SK-N-SH (cell line): Measurements from ENCODE around the gene SLC39A3.

Experiments
- FOSL2 ChIP-seq: IDR thresholded peaks from 2 replicates; pipeline ENCODE4 v1.4.0; 2012; ENCODE audit warnings: low read depth, mild to moderate bottlenecking, moderate library complexity, borderline replicate concordance
- FOXM1 ChIP-seq: IDR thresholded peaks from 2 replicates; pipeline ENCODE4 v1.4.0; 2012; ENCODE audit warnings: low read depth, mild to moderate bottlenecking
- JUND ChIP-seq: IDR thresholded peaks from 2 replicates; pipeline ENCODE4 v1.4.0; 2012
- NFIC ChIP-seq: IDR thresholded peaks from 2 replicates; pipeline ENCODE4 v1.4.0; 2012; ENCODE audit warnings: borderline replicate concordance
- POLR2AphosphoS5 ChIP-seq: IDR thresholded peaks from 2 replicates; pipeline ENCODE4 v1.6.1; 2012; ENCODE audit warnings: low read depth, low read length
- RAD21 ChIP-seq: IDR thresholded peaks from 2 replicates; pipeline ENCODE4 v1.6.1; 2012; ENCODE audit warnings: mild to moderate bottlenecking, low read length
- RFX5 ChIP-seq: IDR thresholded peaks from 2 replicates; pipeline ENCODE4 v1.6.1; 2012; ENCODE audit warnings: mild to moderate bottlenecking, improper control_type of control experiment, low read length
- USF2 ChIP-seq: fragments of 150-350 bp; IDR thresholded peaks from 2 replicates; pipeline ENCODE4 v1.6.1; 2017; ENCODE audit warnings: antibody characterized with exemption, low read length, low read depth, borderline replicate concordance
- YY1 ChIP-seq: IDR thresholded peaks from 2 replicates; pipeline ENCODE4 v1.4.0; 2012; ENCODE audit warnings: low read depth, mild to moderate bottlenecking
- TF ChIP-seq, protein P1 (sequence below): fragments of 200-600 bp; sonication (generic); IDR thresholded peaks from 2 replicates; pipeline ENCODE4 v1.6.1; 2017; ENCODE audit warnings: antibody characterized with exemption, mild to moderate bottlenecking, moderate library complexity
- TF ChIP-seq, protein P2 (sequence below): IDR thresholded peaks from 2 replicates; pipeline ENCODE4 v1.6.1; 2012; ENCODE audit warnings: mild to moderate bottlenecking, low read depth, low read length, moderate library complexity
- TF ChIP-seq, protein P3 (sequence below): IDR thresholded peaks from 2 replicates; pipeline ENCODE4 v1.4.0; 2012; ENCODE audit warnings: low read depth

DNA sequence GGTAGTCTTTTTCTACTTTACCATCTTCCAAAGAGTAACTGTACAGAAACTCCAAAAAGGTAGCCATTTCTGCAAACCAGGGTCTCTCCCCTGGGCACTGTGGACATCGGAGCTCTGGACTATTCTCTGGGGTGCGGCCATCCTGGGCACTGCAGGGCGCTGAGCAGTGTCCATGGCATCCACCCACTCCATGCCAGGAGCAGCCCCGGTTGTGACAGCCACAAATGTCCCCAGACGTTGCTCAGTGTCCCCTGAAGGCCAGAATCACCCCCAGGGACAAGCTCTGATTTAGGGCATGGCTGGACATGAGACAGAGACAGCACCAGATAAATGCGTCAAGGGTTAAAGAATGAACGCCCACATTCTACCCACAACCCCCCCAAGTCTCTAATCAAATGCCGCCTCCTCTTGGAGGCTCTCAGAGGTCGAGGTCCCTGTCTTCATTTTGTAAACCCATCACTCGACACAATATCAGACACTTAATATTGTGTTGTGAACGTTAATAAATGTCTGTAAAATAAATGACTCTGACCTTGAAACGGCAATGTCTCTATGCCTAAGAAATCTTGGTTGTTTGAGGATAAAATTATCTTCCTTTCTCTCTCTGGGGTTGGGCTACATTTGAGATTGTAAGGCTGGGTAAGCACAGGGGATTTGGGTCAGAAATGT is 46.2 kb downstream of the SLC39A3 start:
- TF ChIP-seq, protein P1, sequence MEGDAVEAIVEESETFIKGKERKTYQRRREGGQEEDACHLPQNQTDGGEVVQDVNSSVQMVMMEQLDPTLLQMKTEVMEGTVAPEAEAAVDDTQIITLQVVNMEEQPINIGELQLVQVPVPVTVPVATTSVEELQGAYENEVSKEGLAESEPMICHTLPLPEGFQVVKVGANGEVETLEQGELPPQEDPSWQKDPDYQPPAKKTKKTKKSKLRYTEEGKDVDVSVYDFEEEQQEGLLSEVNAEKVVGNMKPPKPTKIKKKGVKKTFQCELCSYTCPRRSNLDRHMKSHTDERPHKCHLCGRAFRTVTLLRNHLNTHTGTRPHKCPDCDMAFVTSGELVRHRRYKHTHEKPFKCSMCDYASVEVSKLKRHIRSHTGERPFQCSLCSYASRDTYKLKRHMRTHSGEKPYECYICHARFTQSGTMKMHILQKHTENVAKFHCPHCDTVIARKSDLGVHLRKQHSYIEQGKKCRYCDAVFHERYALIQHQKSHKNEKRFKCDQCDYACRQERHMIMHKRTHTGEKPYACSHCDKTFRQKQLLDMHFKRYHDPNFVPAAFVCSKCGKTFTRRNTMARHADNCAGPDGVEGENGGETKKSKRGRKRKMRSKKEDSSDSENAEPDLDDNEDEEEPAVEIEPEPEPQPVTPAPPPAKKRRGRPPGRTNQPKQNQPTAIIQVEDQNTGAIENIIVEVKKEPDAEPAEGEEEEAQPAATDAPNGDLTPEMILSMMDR: no peak
- TF ChIP-seq POLR2AphosphoS5 (no peak), USF2 (no peak), JUND (no peak), NFIC (no peak), FOSL2 (no peak), YY1 (no peak), RAD21 (no peak), FOXM1 (no peak), RFX5 (no peak)
- TF ChIP-seq, protein P2, sequence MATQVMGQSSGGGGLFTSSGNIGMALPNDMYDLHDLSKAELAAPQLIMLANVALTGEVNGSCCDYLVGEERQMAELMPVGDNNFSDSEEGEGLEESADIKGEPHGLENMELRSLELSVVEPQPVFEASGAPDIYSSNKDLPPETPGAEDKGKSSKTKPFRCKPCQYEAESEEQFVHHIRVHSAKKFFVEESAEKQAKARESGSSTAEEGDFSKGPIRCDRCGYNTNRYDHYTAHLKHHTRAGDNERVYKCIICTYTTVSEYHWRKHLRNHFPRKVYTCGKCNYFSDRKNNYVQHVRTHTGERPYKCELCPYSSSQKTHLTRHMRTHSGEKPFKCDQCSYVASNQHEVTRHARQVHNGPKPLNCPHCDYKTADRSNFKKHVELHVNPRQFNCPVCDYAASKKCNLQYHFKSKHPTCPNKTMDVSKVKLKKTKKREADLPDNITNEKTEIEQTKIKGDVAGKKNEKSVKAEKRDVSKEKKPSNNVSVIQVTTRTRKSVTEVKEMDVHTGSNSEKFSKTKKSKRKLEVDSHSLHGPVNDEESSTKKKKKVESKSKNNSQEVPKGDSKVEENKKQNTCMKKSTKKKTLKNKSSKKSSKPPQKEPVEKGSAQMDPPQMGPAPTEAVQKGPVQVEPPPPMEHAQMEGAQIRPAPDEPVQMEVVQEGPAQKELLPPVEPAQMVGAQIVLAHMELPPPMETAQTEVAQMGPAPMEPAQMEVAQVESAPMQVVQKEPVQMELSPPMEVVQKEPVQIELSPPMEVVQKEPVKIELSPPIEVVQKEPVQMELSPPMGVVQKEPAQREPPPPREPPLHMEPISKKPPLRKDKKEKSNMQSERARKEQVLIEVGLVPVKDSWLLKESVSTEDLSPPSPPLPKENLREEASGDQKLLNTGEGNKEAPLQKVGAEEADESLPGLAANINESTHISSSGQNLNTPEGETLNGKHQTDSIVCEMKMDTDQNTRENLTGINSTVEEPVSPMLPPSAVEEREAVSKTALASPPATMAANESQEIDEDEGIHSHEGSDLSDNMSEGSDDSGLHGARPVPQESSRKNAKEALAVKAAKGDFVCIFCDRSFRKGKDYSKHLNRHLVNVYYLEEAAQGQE: no peak
- TF ChIP-seq, protein P3, sequence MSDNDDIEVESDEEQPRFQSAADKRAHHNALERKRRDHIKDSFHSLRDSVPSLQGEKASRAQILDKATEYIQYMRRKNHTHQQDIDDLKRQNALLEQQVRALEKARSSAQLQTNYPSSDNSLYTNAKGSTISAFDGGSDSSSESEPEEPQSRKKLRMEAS: no peak
